HTERT RPE-1 (cell line): Measurements from ENCODE around the gene CLEC16A.

Source experiments
- in situ Hi-C: fragments of 300-500 bp; cut with MboI; formaldehyde crosslinking; loops from 4 replicates; pipeline ENCODE4 v1.14.3; 2020; ENCODE audit warnings: low sequenced_read_pairs

The CLEC16A gene

DNA sequence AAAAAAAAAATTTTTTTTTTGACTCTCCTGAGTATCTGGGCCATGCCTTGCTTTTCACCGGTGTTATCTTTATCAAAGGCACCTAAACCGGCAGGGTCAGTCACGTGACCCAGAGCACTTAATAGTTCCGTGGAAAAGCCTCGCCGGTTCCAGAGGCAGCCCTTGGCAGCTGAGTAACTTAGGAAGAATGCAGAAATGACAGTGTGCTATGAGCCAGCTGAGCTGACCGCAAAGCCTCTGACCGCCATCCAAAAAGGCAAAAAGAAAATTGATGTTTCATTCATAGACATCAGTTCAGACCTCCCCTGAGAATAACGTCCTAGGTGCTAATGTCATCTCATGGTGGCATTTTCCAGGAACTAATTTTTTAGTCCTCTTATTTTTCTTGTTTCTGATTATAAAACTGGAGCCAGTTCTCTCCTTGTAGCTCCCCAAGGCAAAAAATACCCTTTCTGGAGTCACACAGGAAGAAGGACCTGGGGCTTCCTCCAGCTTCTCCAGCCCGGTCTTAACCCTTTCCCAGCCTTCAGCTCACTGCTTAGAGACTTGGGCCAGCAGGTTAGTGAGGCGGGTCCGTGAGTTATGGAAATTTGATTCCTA is 189.1 kb downstream of the CLEC16A start:
- in situ Hi-C loops: no loop called here

DNA sequence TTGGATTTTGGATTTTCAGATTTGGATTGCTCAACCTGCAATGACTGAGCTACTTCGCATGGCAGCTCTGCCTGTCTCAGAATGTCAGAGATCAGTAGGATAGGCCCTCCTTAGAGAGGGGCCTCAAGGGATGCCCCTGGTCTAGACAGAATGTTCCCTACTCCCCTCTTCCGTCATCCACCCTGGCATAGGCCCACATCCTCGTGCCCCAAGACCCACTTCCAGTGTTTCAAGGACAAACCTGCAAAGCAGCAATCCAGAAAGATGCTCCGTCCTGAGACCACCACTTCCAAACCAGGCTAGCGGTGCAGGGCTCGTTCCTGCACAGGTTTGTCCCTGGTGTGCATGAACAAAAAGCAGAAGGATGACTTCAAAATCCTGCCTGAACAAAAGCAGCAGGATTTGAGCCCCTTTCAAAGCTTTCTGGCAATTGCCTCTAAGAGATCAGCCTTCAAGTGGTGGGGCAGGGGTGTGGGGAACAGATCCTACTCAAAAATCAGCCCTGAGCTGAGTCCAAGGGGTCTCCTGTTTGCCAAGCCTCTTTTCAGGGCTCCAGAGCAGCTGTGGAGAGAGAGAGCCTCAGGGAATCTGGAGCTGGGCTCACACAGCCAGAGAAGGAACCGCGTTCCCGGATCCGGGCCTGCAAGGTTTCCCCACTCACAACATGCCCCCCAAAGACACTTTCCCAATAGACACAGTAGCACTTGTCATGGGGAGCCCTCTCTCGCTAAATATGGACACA is 190.5 kb downstream of the CLEC16A start:
- in situ Hi-C loops: no loop called here

DNA sequence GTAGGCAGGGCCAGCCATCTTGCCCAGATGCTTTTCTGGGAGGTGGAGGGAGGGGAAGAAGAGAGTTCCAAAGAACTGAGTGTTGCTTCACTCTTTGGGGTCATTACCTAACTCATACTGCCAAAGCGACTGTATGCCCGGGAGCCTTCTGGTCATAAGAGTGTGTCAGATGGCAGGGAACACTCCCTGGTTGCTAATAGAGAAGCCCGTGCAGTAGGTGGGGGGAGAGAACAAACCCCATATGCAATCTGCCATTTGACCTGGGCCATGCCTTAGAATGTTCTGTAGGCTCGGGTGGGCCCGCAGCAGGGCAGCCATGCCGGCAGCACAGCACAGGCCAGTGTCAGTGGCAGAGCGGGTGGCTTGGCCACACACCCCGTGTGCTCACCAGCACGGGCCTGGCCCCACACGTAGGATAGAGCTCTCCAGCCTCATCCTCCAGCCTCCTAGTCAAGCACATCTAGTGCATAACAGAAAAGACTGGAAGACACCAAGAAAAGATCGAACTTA is 191.2 kb downstream of the CLEC16A start:
- in situ Hi-C loops: no loop called here

DNA sequence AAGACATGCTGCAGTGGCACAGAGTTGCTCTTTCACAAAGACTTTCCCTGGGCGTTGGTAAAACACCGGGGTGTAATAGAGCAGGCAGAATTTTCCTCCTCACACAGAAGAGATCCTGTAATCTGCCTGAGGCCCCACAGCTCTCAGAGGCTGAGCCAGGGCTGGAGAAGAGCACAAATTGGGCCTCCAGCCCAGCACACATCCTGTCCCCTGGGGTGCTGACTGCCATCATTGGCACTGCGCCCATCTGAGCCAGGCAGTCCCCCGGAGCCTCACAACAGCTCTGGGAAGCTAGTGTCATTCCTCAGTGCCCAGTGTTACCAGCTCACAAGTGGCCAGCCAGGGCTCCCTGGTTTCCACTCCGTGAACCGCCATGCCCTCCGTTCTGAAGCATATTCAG is 192.2 kb downstream of the CLEC16A start:
- in situ Hi-C loops: no loop called here

DNA sequence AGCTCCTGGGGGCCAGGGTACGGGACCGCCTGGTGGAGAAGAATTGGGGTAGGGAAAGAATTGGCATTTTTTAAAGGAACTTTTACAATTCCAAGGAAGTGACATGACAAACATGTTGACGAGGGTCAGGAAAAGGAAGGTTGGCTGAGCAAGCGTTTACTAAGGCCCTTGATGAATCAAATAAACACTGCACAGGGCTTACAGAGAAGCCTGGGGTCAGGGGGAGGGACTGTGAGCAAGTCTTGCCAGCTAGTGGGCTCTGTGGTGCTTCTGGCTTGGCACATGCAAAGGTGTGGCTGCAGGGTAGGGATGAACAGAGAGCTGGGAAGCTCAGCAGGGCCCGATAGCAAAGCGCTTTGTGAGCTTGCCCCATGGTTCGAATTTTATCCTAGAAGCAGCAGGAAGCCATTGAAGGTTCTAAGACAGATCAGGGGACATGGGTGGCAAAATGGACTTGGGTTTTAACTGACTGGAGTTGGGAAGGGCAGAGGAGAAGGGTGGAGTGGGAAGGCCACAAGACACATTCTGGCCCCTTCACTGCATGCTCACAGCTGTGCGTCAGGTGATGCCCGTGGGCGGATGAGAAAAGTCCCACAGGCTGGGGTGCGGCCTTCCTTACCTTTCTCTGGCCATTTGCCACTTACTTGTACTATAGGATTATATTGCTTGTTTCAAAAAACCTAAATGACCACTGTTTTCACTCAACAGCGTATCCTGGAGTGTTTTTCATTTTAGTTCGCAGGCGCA is 193.8 kb downstream of the CLEC16A start:
- in situ Hi-C loops: no loop called here

DNA sequence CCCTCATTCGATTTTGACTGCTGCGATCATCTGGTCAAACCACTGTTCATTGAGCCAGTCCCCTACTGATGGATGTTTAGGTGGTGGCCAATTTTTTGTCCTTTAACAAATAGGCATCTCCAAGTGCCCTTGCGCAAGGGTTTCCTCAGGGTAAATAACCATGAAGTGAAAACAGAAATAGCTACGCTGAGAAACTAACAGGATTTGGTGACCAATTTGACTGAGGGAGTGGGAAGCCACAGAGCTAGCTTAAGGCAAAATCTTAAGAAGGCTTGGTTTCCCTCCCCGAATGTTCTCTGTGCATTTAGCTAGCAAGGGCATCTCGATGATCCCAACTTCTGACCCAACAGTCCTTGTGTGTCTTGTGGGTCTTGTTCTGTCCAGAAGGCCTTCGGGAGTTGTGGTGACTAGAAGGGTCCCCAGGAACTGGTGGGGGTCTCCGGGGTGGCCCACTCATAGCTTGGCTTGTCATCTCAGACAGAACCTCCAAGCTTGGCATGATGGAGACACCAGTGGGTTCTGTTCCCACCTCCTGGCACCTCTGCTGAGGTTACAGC is 194.5 kb downstream of the CLEC16A start:
- in situ Hi-C loops: no loop called here

DNA sequence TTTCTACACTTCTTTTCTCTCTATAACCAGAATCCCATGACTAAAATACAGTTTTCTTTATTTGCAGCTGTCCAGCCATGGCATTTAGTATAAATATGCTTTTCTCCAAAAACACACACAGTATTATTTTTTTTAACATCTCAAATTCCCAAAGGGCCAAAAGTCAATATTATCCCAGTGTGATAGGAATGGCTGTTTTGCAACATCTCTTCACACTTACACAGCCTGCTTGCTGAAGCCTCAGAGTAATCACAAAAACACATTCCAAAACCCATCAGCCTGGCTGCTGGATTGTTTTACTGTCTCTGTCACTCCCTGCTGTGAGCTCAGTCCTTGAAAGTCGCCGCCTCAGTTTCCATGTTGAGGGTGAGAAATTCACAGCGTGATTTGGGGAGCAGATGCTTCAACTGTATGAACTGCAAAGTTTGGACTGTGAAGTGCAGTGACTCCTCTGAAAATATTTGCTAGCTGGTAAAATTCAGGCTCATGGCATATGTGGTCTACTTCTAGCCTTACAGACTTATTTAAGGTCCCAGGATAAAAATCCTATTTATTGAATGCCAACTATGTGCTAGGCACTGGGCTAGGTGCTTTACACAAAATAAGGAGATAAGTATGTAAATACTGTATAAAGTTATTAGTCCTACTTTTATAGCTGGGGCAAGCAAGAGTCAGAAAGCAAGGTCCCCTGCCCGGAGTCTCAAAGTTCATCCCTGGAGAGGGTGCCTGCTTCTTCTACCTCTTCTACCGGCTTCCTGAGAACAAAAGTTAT is 195.1 kb downstream of the CLEC16A start:
- in situ Hi-C loops: no loop called here

DNA sequence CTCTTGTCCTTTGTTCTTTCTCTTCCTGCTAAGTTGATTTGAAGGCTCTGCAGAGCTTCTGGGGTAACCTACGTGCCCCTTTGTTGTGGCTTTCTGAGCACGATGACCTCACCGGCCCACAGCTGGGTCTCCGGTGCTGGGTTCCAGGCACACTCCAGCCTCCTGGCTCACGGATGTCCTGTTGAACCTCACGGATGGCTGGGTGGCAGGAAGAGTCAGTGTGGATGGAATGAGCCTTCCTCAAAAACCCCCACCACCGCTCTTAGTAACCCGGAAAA is 195.7 kb downstream of the CLEC16A start:
- in situ Hi-C loops: no loop called here

DNA sequence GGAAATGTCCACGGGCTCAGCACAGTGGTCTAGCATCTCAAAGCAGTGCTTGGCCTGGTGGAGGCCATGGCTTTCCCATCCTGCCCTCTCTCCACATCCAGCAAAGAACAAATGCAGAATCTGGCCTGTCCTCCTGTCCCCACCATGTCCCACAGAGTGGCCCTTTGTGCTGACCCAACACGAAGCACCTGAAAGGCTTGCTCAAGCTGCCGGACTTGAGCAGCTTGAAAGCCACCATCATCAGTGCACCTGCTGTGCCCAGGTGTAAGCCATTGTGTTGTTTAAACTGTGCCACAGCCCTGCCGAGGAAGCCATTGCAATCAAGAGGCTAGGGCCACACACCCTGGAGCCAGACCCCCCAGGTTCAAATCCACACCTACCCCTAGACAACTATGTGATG is 196.1 kb downstream of the CLEC16A start:
- in situ Hi-C loops: no loop called here

DNA sequence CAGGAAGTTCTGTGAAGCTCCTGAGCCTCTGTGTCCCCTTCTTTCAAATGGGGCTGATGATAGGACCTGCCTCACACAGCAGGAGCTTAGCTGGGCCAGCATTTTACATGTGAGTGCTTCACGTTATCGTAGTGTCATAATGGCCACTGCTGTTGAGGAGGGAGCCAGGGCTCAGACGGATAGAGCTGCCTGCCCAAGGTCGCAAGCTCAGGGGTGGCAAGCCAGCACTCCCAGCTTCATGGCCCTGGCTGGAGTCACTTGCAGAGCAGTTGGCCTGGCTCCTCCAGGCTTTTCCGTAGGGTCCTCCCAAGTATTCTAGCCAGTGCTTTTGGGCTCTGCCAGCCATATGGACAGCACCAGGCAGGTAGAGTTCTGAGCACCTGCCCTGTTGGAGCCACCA is 196.5 kb downstream of the CLEC16A start:
- in situ Hi-C loops: no loop called here

DNA sequence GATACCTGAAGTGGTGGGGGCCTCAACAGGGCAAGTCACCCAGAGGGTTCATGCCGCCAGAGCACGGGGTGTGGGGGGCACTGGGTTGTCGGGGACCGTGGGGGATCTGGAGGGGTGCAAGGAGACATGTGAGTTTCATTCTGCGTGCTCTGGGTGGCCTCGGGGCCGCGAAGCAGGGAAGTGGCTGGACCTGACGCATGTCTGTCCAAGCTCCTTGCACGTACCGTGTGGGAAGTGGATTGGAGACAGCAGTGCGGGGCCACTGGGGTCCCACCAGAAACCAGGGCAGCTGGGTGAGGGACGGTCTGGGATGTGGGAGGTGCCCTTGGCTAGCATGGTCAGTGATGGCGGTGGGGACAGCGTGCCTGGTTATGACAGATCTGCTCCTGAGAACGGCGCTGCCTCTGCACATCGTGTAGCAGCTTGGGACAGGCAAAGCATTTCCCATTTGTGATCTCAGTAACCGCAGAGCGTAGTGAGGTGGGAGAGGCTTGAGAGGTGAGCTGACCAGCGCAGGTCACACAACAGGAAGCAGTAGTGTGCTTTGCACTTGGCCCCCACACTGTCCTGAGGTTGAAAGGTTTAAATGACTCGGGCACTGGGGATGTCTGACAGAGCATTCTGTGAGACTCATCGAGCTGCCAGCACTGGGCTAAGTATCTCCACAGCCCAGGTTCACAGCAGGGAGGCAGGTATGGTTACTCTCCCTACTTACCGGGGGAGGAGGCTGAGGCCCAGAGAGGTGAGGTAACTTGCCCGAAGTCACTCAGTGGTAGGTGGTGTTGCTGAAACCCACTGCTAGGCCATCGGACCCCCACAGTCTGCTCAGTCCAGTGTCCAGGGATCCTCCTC is 197.3 kb downstream of the CLEC16A start:
- in situ Hi-C loops: no loop called here

DNA sequence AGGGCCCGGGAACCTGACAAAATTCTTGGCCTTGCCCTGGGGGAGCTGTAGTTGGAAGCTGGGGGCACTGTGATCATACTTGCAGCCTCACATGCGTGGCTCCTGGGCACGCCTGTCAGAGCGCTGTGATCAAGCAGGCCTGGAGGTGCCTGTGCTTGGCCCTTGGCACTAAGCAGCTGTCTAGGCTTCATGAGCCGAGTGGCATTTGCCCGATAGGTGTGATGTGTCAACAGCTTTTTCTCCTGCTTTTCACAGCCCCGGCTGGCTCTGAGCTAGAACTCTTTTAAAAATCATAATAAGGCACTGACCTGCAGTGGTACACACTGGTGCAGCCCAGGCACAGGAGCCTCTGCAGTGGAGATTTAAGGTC is 197.9 kb downstream of the CLEC16A start:
- in situ Hi-C loops: no loop called here

DNA sequence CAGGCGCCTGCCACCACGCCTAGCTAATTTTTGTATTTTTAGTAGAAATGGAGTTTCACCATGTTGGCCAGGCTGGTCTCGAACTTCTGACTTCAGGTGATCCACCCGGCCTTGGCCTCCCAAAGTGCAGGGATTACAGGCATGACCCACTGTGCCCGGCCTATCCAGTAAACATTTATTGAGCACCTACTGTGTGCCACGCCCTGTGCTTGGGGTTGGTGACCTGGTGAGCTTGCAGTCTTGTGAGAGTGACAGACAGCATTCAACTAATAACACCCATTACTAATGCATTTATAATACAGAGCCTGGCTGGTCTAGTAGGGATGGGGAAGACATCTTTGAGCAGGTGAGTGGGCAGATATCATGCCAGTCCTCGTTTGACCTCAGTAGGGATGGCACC is 198.6 kb downstream of the CLEC16A start:
- in situ Hi-C loops: no loop called here

DNA sequence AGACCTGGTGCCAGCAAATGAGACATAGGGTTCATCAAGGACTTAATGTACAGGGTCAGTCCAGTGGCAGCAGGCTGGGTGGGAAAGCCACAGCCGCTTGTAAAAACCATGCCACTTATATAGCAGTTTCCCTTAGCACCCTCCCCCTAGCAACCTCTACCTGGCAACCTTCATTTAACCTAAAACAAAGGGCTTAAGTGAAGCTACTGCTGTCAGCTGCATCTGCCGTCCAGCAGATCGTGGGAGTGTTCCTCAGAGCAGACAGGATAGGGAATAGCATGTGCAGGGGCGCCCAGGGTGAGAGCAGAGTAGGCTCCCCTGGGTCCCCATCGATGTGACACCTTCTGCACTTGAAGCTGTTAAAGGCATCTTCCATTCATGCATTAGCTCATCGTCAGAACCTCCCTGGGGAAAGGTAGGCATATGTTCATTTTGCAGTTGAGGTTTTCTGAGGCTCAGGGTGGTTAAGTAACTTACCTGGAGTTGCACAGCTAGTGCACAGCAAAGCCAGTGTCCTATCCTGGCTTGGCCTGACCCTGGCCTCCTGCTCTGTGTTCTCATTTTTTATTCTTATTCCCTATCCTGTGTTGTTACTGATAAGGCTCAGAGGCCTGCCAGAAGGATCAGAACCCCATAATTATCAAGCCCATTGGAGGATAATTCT is 199.1 kb downstream of the CLEC16A start:
- in situ Hi-C loops: no loop called here

DNA sequence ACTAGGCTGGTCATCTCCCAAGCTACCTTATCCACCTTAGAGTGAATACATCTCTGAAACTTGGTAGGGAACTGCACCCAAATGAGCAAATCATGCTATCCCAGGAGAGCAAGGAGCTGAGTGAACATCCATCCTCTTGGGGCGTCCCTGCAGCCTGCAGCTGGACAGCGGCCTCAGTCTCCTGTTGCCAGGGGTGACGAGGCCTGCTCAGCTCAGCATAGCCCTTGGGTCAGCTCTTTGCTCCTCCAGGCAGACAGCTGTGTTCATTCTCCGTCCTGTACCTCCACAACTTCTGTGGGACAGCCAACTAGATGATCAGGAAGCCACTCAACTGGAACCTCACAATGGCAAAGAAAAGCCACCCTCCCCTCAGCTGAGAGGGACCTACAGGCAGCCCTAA is 199.8 kb downstream of the CLEC16A start:
- in situ Hi-C loops: no loop called here

DNA sequence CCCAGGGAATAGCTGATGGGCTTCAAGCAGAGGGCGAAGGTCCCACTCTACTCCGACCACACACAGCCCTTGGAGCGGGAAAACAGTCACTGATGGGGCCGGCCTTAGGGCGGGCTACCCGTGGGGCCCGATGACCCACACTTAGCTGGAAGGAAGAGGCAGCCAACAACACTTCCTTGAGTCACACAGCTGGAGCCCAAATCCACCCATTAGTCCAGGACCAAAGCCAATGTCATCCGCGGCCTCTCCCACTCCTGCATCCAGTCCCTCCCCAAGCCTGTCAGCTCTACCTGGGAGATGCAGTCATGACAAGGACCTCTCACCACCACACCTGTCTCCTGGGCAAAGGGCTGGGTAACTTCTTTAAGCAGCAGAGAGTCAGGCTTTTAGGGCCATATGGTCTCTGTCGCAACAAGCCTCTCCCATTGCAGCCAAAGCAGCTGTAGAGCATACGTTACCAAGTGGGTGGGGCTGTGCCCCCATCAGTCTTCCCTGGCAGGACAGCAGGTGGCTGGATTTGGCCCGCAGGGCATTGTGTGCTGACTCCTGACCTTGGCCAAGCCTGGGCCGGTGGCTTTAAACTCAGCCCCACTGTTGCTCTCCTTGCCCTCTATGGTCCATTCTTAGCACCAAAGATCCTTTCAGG is 200.9 kb downstream of the CLEC16A start:
- in situ Hi-C loops: no loop called here

DNA sequence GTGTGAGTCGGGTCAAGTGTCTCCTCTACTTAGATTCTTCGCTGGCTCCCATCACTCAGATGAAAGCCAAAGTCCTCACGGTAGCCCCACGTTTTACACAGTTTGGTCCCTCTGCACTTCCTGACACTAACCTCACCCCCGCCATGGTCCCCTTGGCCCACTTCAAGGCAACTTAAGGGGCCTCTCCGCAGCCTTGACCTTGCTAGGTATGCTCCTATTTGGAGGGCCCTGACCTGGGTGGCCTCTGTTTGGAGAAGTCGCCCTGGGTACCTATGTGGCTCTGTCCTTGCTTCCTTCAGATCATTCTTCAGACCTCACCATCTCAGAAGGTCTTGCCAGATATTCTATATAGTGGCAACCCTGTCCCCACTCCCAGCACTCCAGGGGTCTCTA is 201.5 kb downstream of the CLEC16A start:
- in situ Hi-C loops: no loop called here

DNA sequence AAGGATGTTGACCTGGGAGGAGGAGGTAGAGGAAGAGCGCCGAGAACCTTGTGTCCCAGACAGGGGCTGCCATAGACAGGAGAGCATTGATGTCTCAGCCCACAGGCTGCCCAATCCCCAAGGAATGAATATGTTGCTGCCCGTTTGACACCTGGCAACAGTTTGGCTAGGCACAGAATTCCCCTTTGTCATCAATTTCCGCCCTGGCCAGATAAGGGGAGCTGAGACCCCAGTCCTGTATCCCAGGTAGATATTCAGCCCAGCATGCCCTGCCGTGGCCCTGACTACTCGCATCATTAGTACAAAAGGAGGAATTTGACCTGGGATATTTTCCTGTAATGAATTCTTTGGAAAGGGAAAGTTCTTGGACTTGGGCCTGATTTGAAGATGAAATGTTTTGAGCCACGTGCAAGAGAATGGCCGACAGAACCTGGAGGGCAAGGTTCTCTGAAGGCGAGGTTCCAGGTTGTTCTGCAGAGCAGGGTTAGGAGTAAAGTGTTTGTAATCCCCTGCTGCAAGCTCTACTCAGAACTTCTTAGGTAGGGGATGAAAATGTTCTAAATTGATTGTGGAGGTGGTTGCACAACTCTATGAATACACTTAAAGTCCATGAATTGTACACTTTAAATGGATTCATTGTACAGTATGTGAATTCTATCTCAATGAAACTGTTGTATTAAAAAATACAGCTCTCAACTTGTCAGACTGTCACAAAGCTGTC is 202.8 kb downstream of the CLEC16A start:
- in situ Hi-C loops: no loop called here
